A673 (cell line): ENCODE measurements around the gene RBMS1. TPM values are rescaled to one million over a fixed set of nuclear protein-coding genes. Genes with fewer than 3 reads are reported as not detected.

ENCODE experiments used
- BruUV-seq: library from RNA; stranded (reverse); fragments of 400-500 nt; replicated peaks from 2 replicates; lab custom pipeline; 2021; lab: Mats Ljungman, UMichigan
- CTCF ChIA-PET: fragments of 300-600 bp; sonication (Branson Sonifier 250); formaldehyde crosslinking; loops from one replicate; lab custom pipeline; 2022; ENCODE audit warnings: antibody characterized with exemption; lab: Charles Lee
- POLR2A ChIA-PET: fragments of 300-600 bp; sonication (Branson Sonifier 250); formaldehyde crosslinking; loops from one replicate; lab custom pipeline; 2022; ENCODE audit warnings: antibody characterized with exemption; ENCODE audit not compliant: low non-redundant PET; lab: Charles Lee
- DNase-seq: peaks from one replicate; pipeline ENCODE4 v3.0.0-alpha.2; 2015; ENCODE audit warnings: low spot score
- H3K27ac ChIP-seq: fragments of 200-600 bp; sonication (generic); 2 replicates; pipeline ENCODE4 v1.5.1; 2016; ENCODE audit warnings: mixed run types, low read depth, mild to moderate bottlenecking, mixed read lengths, antibody characterized with exemption, low read length; ENCODE audit not compliant: poor library complexity, severe bottlenecking
- H3K27me3 ChIP-seq: fragments of 200-600 bp; sonication (generic); replicated peaks from 2 replicates; pipeline ENCODE4 v1.6.1; 2017; ENCODE audit warnings: mixed run types, low read depth, mild to moderate bottlenecking, mixed read lengths, antibody characterized with exemption, low read length; ENCODE audit not compliant: insufficient read depth, poor library complexity
- H3K36me3 ChIP-seq: fragments of 200-600 bp; sonication (generic); 2 replicates; pipeline ENCODE4 v1.6.1; 2016; ENCODE audit warnings: mixed run types, mild to moderate bottlenecking, mixed read lengths, antibody characterized with exemption, low read length; ENCODE audit not compliant: insufficient read depth, poor library complexity, severe bottlenecking
- H3K4me1 ChIP-seq: fragments of 200-600 bp; sonication (generic); 2 replicates; pipeline ENCODE4 v1.6.1; 2017; ENCODE audit warnings: mixed run types, mild to moderate bottlenecking, mixed read lengths, antibody characterized with exemption, low read length; ENCODE audit not compliant: insufficient read depth, poor library complexity, severe bottlenecking
- H3K4me3 ChIP-seq: fragments of 200-600 bp; sonication (generic); 2 replicates; pipeline ENCODE4 v1.5.1; 2016; ENCODE audit warnings: low read depth, mixed run types, mild to moderate bottlenecking, mixed read lengths, low read length; ENCODE audit not compliant: poor library complexity, severe bottlenecking
- H3K9me3 ChIP-seq: fragments of 200-600 bp; sonication (generic); 2 replicates; pipeline ENCODE4 v1.6.1; 2016; ENCODE audit warnings: mixed run types, low read depth, mild to moderate bottlenecking, mixed read lengths, antibody characterized with exemption, low read length; ENCODE audit not compliant: poor library complexity, severe bottlenecking
- EZH2 ChIP-seq: fragments of 200-600 bp; sonication (generic); IDR thresholded peaks from 2 replicates; pipeline ENCODE4 v1.6.1; 2017; ENCODE audit warnings: borderline replicate concordance, low read depth, mild to moderate bottlenecking, mixed read lengths, antibody characterized with exemption, low read length; ENCODE audit not compliant: poor library complexity, severe bottlenecking
- intact Hi-C: fragments of 100-400 bp; cut with micrococcal nuclease; formaldehyde crosslinking; loops from one replicate; pipeline ENCODE4 v1.10.0; 2022; ENCODE audit not compliant: unreplicated experiment
- total RNA-seq: library from RNA; stranded (reverse); gene quantifications from 2 replicates; pipeline ENCODE4 v1.2.3, GENCODE V29; 2021
- TF ChIP-seq, protein P1 (sequence below): fragments of 300-800, 200-600 bp; sonication (generic); conservative IDR thresholded peaks from 2 replicates; pipeline ENCODE4 v1.5.1; 2017; ENCODE audit warnings: low read depth, mild to moderate bottlenecking, antibody characterized with exemption, low read length, moderate library complexity, mixed read lengths

RBMS1 gene
- total RNA-seq, 1 experiment from 2014 or later, result 84.9 TPM

GRCh38 chr2:160427629-160428404, 65.8 kb downstream of the RBMS1 start:
- Histone ChIP-seq H3K27me3 (no peaks in the 10 kb centered on the region), H3K36me3 (peaks cover 8% of the 10 kb centered on the region), H3K4me1 (peaks cover 54% of the 10 kb centered on the region), H3K4me3 (peak overlapping the region; percentile 35), H3K27ac (peak overlapping the region; percentile 90), H3K9me3 (peaks cover 19% of the 10 kb centered on the region)
- intact Hi-C loops, result loop anchor here (2.0 to 10.0 kb wide), 4 partner anchors 56 to 543 kb away; partner anchors contain the start of gene RBMS1
- ChIA-PET POLR2A (interaction anchor here (0.6 kb wide), 1 partner anchor 66 kb away, joined by 6 read pairs; no protein-coding TSS in a partner anchor), CTCF (interaction anchor here (2.4 kb wide), 1 partner anchor 567 kb away, joined by 7 read pairs; no protein-coding TSS in a partner anchor)
- TF ChIP-seq EZH2, result no peak
- TF ChIP-seq, protein P1, sequence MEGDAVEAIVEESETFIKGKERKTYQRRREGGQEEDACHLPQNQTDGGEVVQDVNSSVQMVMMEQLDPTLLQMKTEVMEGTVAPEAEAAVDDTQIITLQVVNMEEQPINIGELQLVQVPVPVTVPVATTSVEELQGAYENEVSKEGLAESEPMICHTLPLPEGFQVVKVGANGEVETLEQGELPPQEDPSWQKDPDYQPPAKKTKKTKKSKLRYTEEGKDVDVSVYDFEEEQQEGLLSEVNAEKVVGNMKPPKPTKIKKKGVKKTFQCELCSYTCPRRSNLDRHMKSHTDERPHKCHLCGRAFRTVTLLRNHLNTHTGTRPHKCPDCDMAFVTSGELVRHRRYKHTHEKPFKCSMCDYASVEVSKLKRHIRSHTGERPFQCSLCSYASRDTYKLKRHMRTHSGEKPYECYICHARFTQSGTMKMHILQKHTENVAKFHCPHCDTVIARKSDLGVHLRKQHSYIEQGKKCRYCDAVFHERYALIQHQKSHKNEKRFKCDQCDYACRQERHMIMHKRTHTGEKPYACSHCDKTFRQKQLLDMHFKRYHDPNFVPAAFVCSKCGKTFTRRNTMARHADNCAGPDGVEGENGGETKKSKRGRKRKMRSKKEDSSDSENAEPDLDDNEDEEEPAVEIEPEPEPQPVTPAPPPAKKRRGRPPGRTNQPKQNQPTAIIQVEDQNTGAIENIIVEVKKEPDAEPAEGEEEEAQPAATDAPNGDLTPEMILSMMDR, result no peak
- DNase-seq, result peak; percentile 94
- TSS peak; percentile 89 for BruUV-seq

- intact Hi-C loops, result loop anchor here (5.0 to 10.0 kb wide), 3 partner anchors 54 to 278 kb away; partner anchors contain the start of gene RBMS1
- peak overlapping the region; percentile 90 for H3K27ac ChIP-seq
Observed at GRCh38 chr2:160426604-160427003, 67.0 kb downstream of the RBMS1 start.

DNA sequence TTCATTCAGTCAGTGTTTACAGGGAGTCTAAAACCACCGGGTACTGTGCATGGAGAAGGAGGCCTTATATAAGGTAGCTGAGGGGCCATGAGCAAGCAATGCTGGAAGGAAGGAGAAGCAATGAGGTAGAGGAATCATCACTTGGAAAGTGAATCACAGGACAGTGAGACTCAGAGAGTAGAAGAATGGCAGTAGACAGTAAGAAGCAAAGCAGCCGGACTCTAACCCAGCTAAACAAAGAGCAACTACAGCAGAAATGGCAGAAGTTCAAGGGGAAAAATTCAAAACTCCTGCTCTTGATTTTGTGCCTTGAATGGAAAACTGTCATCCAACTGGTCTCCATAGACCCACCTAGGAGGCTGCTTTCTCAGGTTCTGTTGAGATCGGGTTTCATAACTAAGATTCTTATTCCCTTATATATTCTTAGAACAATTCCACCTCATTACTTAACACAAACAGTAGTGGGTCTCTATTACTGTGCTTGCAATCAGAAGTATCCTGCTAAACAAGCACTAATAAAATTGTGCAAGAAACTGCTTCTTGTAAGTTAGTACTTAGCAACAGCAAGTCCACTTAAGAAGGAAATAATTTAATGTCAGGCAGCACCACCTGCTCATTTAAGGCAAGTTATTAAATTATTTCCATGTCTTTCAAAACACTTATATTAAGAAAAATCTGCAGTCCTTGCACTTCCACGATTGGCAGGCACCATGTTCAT, 68.0 kb downstream of the RBMS1 start:
- ChIA-PET POLR2A (no interaction called here), CTCF (no interaction called here)
- H3K9me3 ChIP-seq, result peaks cover 12% of the 10 kb centered on the region
- no TSS peak for BruUV-seq
- no peaks in the 10 kb centered on the region for H3K27me3 ChIP-seq
- H3K4me1 ChIP-seq, result peaks cover 44% of the 10 kb centered on the region
- H3K27ac ChIP-seq, result peak overlapping the region; percentile 90
- H3K4me3 ChIP-seq, result no peak overlapping the region
- peaks cover 3% of the 10 kb centered on the region for H3K36me3 ChIP-seq
- DNase-seq, result peak; percentile 59
- TF ChIP-seq, protein P1, result no peak
- TF ChIP-seq EZH2, result no peak
- intact Hi-C loops, result loop anchor here (5.0 to 10.0 kb wide), 3 partner anchors 53 to 279 kb away; partner anchors contain the start of gene RBMS1

More at GRCh38 chr2:160426604-160427003, 67.0 kb downstream of the RBMS1 start:
- peak; percentile 41 for DNase-seq
- CTCF ChIA-PET, result no interaction called here
- Histone ChIP-seq H3K4me3 (no peak overlapping the region), H3K4me1 (peaks cover 44% of the 10 kb centered on the region), H3K9me3 (peaks cover 19% of the 10 kb centered on the region), H3K36me3 (peaks cover 8% of the 10 kb centered on the region), H3K27me3 (no peaks in the 10 kb centered on the region)
- TF ChIP-seq EZH2, result no peak
- TF ChIP-seq, protein P1, result no peak
- POLR2A ChIA-PET, result no interaction called here
- no TSS peak for BruUV-seq
